H1 (cell line): ENCODE measurements around the gene MGRN1. TPM values are rescaled to one million over a fixed set of nuclear protein-coding genes. Genes with fewer than 3 reads are reported as not detected.

Experiments
- BCL11A ChIP-seq, 2 experiments: IDR thresholded peaks; one replicate each; pipeline ENCODE4 v1.6.1; 2011; ENCODE audit warnings: low read depth in 2 of 2, low read length in 2 of 2, mild to moderate bottlenecking in 2 of 2
- TBP ChIP-seq: IDR thresholded peaks from 2 replicates; pipeline ENCODE4 v1.6.1; 2011; ENCODE audit warnings: low read depth, low read length, improper control_type of control experiment
- YY1 ChIP-seq: IDR thresholded peaks from 2 replicates; pipeline ENCODE4 v1.6.1; 2011; ENCODE audit warnings: low read depth, mild to moderate bottlenecking, low read length
- polyA plus RNA-seq, 7 experiments: library from polyadenylated mRNA; depleted of rRNA in 3 of 7; stranded (reverse) in 5 of 7; unstranded in 2 of 7; fragments of >200 nt in 5 of 7; fragments of 200-250 nt in 2 of 7; gene quantifications; 1 replicate in 5 of 7; 2 replicates in 1 of 7; 4 replicates in 1 of 7; pipeline versions ENCODE4 v1.2.1 to v1.2.3, GENCODE V29; 2011 to 2013; ENCODE audit warnings: missing spikeins in 2 of 7, mixed read lengths in 2 of 7
- total RNA-seq: library from RNA; stranded (reverse); fragmentation: NEBNext Ultra II Directional; extraction: Animal tissue kit (Norgen Biotek cat#: 25700); gene quantifications from 2 replicates; pipeline ENCODE4 v1.2.1, GENCODE V29; 2021
- TF ChIP-seq, protein P1 (sequence below), 3 experiments: IDR thresholded peaks; 1 replicate in 2 of 3; 2 replicates in 1 of 3; pipeline versions ENCODE4 v1.5.1 to v1.6.1; 2011; ENCODE audit warnings: low read length in 3 of 3, mild to moderate bottlenecking in 3 of 3, inconsistent platforms in 2 of 3, low read depth in 1 of 3, moderate library complexity in 1 of 3; ENCODE audit not compliant: insufficient read depth in 1 of 3; ENCODE audit errors: control extremely low read depth in 1 of 3

The MGRN1 gene
- total and polyA plus RNA-seq, 2 of the 8 experiments (the other 6 are each of a cell fraction or from before 2014, with no cell fraction given), result 15.0 to 82.3 TPM

DNA sequence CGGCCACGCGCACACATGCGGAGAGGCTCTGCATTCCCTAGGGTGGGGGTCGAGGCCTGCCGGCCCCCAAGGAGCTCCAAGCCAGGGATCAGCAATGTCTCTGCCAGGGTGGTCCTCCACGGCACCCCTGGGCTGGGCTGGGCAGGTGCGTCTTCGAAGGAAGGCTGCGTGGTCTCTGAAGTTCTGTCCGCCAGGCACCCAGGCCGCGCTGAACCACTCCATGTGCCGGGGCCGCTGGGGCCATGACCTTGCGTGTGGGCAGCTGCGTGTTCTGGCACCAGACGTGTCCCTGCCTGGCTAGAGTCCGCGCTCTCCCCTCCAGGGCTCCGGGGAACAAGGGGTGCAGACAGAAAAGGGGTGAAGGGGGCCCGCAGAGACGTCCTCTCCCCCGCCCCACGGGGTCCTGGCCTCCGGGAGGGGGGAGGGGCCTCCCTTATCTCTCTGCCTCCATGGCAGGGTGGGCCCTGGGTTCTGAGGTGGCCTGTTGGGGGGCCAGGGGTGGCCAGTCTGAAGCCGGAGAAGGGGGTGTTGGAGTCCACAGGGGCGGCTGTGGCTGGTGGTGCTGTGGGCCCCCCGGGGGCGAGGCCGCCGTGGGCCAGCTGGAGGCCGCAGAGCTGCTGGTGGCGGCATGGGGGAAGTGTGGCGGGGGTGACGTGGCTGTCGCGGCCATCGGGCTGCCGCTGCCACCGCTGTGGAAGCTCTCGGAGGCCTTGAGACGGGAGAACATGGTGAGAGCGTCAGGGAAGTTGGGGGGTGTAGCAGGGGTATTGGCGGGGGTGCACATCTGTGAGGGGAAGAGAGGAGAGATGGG lies 15.2 kb upstream of the MGRN1 start (continued):
- TF ChIP-seq BCL11A (IDR thresholded peaks at IDR 0.05; ENCODE audit: low read depth in 2 of 2, low read length in 2 of 2) (no peak), TBP (no peak), YY1 (no peak)
- TF ChIP-seq, protein P1, sequence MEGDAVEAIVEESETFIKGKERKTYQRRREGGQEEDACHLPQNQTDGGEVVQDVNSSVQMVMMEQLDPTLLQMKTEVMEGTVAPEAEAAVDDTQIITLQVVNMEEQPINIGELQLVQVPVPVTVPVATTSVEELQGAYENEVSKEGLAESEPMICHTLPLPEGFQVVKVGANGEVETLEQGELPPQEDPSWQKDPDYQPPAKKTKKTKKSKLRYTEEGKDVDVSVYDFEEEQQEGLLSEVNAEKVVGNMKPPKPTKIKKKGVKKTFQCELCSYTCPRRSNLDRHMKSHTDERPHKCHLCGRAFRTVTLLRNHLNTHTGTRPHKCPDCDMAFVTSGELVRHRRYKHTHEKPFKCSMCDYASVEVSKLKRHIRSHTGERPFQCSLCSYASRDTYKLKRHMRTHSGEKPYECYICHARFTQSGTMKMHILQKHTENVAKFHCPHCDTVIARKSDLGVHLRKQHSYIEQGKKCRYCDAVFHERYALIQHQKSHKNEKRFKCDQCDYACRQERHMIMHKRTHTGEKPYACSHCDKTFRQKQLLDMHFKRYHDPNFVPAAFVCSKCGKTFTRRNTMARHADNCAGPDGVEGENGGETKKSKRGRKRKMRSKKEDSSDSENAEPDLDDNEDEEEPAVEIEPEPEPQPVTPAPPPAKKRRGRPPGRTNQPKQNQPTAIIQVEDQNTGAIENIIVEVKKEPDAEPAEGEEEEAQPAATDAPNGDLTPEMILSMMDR (IDR thresholded peaks at IDR 0.05; ENCODE audit: control extremely low read depth in 1 of 3, insufficient read depth in 1 of 3, low read depth in 1 of 3, low read length in 3 of 3), result no peak
